ENCODE results near the gene PSKH1. TPM values are rescaled to one million over a fixed set of nuclear protein-coding genes. Genes with fewer than 3 reads are reported as not detected.

PSKH1 gene
- total and polyA plus RNA-seq, 9 of the 15 experiments (the other 6 are each of a cell fraction or from before 2014, with no cell fraction given) = 0.96 to 20.9 (median 9.4) TPM

DNA sequence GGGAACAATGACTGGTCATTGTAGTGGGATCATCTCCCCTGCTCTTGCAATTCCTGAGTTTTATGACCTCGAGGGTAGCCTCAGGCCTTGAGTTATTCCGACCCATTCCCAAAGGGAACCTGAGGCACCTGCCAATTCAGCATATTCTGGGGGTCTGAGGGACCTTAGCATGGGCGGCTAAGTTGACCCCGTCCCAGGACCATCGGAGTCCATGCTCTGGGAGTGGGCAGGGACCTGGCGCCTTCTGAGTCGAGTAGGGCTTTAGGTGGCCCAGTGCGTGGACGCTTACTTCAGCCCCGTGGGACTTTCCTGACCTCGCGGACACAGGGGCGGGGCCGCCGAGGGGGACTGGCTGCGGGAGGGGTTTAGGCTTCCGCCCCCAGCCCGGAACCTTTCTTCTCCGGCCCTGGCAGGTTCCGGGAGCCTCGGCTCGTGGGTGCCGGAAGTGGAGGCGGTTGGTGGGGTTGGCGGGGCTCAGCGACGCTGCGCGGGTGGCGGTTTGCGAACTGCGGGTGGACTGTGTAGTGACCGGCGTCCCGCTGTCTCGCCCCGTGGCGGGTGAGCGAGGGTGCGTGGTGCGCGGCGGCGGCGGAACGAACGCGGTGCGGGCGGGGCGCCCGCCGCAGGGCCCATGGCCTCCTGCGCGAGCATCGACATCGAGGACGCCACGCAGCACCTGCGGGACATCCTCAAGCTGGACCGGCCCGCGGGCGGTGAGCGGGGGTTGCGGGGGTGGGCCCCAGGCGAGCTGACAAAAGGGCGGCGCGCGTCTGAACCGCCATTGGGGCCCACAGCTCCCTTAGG, 20.2 kb upstream of the PSKH1 start, which contains the start of gene EDC4 (continued):
- TF ChIP-seq, protein P1, sequence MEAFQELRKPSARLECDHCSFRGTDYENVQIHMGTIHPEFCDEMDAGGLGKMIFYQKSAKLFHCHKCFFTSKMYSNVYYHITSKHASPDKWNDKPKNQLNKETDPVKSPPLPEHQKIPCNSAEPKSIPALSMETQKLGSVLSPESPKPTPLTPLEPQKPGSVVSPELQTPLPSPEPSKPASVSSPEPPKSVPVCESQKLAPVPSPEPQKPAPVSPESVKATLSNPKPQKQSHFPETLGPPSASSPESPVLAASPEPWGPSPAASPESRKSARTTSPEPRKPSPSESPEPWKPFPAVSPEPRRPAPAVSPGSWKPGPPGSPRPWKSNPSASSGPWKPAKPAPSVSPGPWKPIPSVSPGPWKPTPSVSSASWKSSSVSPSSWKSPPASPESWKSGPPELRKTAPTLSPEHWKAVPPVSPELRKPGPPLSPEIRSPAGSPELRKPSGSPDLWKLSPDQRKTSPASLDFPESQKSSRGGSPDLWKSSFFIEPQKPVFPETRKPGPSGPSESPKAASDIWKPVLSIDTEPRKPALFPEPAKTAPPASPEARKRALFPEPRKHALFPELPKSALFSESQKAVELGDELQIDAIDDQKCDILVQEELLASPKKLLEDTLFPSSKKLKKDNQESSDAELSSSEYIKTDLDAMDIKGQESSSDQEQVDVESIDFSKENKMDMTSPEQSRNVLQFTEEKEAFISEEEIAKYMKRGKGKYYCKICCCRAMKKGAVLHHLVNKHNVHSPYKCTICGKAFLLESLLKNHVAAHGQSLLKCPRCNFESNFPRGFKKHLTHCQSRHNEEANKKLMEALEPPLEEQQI (IDR thresholded peaks at IDR 0.05) = no peak
- TF ChIP-seq KAT2B (IDR thresholded peaks at IDR 0.05; ENCODE audit: low read depth, low read length) (no peak), ZNF644 (tag; IDR thresholded peaks at IDR 0.05; ENCODE audit: low read depth) (no peak), KDM5B (IDR thresholded peaks at IDR 0.05; ENCODE audit: insufficient replicate concordance, low read depth, low read length) (peak; percentile 83), FOXK2 (conservative IDR thresholded peaks at IDR 0.05 in 1 of 2, IDR thresholded peaks at IDR 0.05 in 1 of 2; ENCODE audit: low read depth in 2 of 2) (0 out of 4 replicates have a peak, but pooled peaks of 1 of the 2 experiments have one; percentile 30), KLF1 (tag; IDR thresholded peaks at IDR 0.05) (0 out of 2 replicates have a peak, but pooled peaks have one; percentile 47)
- TF ChIP-seq, protein P2, sequence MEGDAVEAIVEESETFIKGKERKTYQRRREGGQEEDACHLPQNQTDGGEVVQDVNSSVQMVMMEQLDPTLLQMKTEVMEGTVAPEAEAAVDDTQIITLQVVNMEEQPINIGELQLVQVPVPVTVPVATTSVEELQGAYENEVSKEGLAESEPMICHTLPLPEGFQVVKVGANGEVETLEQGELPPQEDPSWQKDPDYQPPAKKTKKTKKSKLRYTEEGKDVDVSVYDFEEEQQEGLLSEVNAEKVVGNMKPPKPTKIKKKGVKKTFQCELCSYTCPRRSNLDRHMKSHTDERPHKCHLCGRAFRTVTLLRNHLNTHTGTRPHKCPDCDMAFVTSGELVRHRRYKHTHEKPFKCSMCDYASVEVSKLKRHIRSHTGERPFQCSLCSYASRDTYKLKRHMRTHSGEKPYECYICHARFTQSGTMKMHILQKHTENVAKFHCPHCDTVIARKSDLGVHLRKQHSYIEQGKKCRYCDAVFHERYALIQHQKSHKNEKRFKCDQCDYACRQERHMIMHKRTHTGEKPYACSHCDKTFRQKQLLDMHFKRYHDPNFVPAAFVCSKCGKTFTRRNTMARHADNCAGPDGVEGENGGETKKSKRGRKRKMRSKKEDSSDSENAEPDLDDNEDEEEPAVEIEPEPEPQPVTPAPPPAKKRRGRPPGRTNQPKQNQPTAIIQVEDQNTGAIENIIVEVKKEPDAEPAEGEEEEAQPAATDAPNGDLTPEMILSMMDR (IDR thresholded peaks at IDR 0.05 in 2 of 3, conservative IDR thresholded peaks at IDR 0.05 in 1 of 3; ENCODE audit: insufficient read depth in 2 of 3, low read depth in 1 of 3, low read length in 3 of 3) = no peak
- TF ChIP-seq, protein P3, sequence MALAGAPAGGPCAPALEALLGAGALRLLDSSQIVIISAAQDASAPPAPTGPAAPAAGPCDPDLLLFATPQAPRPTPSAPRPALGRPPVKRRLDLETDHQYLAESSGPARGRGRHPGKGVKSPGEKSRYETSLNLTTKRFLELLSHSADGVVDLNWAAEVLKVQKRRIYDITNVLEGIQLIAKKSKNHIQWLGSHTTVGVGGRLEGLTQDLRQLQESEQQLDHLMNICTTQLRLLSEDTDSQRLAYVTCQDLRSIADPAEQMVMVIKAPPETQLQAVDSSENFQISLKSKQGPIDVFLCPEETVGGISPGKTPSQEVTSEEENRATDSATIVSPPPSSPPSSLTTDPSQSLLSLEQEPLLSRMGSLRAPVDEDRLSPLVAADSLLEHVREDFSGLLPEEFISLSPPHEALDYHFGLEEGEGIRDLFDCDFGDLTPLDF (CRISPR knock-in tag; IDR thresholded peaks at IDR 0.05) = no peak; the same call in 1 of the 2 replicates
- TF ChIP-seq, protein P4, sequence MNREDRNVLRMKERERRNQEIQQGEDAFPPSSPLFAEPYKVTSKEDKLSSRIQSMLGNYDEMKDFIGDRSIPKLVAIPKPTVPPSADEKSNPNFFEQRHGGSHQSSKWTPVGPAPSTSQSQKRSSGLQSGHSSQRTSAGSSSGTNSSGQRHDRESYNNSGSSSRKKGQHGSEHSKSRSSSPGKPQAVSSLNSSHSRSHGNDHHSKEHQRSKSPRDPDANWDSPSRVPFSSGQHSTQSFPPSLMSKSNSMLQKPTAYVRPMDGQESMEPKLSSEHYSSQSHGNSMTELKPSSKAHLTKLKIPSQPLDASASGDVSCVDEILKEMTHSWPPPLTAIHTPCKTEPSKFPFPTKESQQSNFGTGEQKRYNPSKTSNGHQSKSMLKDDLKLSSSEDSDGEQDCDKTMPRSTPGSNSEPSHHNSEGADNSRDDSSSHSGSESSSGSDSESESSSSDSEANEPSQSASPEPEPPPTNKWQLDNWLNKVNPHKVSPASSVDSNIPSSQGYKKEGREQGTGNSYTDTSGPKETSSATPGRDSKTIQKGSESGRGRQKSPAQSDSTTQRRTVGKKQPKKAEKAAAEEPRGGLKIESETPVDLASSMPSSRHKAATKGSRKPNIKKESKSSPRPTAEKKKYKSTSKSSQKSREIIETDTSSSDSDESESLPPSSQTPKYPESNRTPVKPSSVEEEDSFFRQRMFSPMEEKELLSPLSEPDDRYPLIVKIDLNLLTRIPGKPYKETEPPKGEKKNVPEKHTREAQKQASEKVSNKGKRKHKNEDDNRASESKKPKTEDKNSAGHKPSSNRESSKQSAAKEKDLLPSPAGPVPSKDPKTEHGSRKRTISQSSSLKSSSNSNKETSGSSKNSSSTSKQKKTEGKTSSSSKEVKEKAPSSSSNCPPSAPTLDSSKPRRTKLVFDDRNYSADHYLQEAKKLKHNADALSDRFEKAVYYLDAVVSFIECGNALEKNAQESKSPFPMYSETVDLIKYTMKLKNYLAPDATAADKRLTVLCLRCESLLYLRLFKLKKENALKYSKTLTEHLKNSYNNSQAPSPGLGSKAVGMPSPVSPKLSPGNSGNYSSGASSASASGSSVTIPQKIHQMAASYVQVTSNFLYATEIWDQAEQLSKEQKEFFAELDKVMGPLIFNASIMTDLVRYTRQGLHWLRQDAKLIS (CRISPR knock-in tag; IDR thresholded peaks at IDR 0.05) = peak; percentile 96
- TF ChIP-seq, protein P5, sequence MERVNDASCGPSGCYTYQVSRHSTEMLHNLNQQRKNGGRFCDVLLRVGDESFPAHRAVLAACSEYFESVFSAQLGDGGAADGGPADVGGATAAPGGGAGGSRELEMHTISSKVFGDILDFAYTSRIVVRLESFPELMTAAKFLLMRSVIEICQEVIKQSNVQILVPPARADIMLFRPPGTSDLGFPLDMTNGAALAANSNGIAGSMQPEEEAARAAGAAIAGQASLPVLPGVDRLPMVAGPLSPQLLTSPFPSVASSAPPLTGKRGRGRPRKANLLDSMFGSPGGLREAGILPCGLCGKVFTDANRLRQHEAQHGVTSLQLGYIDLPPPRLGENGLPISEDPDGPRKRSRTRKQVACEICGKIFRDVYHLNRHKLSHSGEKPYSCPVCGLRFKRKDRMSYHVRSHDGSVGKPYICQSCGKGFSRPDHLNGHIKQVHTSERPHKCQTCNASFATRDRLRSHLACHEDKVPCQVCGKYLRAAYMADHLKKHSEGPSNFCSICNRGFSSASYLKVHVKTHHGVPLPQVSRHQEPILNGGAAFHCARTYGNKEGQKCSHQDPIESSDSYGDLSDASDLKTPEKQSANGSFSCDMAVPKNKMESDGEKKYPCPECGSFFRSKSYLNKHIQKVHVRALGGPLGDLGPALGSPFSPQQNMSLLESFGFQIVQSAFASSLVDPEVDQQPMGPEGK (CRISPR knock-in tag; IDR thresholded peaks at IDR 0.05; ENCODE audit: borderline replicate concordance) = no peak
- TF ChIP-seq, protein P6, sequence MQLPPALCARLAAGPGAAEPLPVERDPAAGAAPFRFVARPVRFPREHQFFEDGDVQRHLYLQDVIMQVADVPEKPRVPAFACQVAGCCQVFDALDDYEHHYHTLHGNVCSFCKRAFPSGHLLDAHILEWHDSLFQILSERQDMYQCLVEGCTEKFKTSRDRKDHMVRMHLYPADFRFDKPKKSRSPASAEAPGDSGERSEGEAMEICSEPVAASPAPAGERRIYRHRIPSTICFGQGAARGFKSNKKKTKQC (CRISPR knock-in tag; IDR thresholded peaks at IDR 0.05) = peak; percentile 64; the same call in 1 of the 2 replicates
